HG03025 (cell line): ENCODE results near the gene UNC13C.

Source experiments
- ATAC-seq: cut with Tn5 transposase; IDR thresholded peaks from one replicate; pipeline ENCODE4 v1.9.1; 2021; ENCODE audit warnings: mild to moderate bottlenecking, moderate library complexity; ENCODE audit not compliant: unreplicated experiment, low FRiP score

Gene UNC13C

GRCh38 chr15:54101664-54102270 is 123.5 kb downstream of the UNC13C start:
- ATAC-seq = no peak

- no peak for ATAC-seq
Observed at GRCh38 chr15:54102704-54103103, 124.5 kb downstream of the UNC13C start.

- ATAC-seq = no peak
Observed at GRCh38 chr15:54109014-54109413, 130.8 kb downstream of the UNC13C start.

- ATAC-seq = no peak
Observed at GRCh38 chr15:54119051-54119450, 140.8 kb downstream of the UNC13C start.

- no peak for ATAC-seq
Observed at GRCh38 chr15:54120949-54121463, 142.8 kb downstream of the UNC13C start.

- ATAC-seq = no peak
Observed at GRCh38 chr15:54127574-54127973, 149.3 kb downstream of the UNC13C start.

- no peak for ATAC-seq
Observed at GRCh38 chr15:54131410-54131809, 153.2 kb downstream of the UNC13C start.

GRCh38 chr15:54149115-54149531 is 170.9 kb downstream of the UNC13C start:
- ATAC-seq = no peak

GRCh38 chr15:54150255-54150654 is 172.0 kb downstream of the UNC13C start:
- ATAC-seq = no peak

GRCh38 chr15:54159012-54159411 is 180.8 kb downstream of the UNC13C start:
- no peak for ATAC-seq

- ATAC-seq = no peak
Observed at GRCh38 chr15:54187325-54187724, 209.1 kb downstream of the UNC13C start.

GRCh38 chr15:54197995-54198394 is 219.8 kb downstream of the UNC13C start:
- no peak for ATAC-seq

GRCh38 chr15:54206586-54207321 is 228.5 kb downstream of the UNC13C start:
- no peak for ATAC-seq

- no peak for ATAC-seq
Observed at GRCh38 chr15:54208786-54209185, 230.5 kb downstream of the UNC13C start.

GRCh38 chr15:54212635-54213034 is 234.4 kb downstream of the UNC13C start:
- no peak for ATAC-seq

GRCh38 chr15:54226455-54226854 is 248.2 kb downstream of the UNC13C start:
- ATAC-seq = no peak

GRCh38 chr15:54227569-54227968 is 249.3 kb downstream of the UNC13C start:
- ATAC-seq = no peak

- no peak for ATAC-seq
Observed at GRCh38 chr15:54250326-54250725, 272.1 kb downstream of the UNC13C start.

- no peak for ATAC-seq
Observed at GRCh38 chr15:54256190-54256589, 277.9 kb downstream of the UNC13C start.

- no peak for ATAC-seq
Observed at GRCh38 chr15:54273928-54274327, 295.7 kb downstream of the UNC13C start.

GRCh38 chr15:54277834-54278233 is 299.6 kb downstream of the UNC13C start:
- no peak for ATAC-seq

GRCh38 chr15:54280726-54281125 is 302.5 kb downstream of the UNC13C start:
- ATAC-seq = no peak
